HG02840 (cell line): Measurements from ENCODE around the gene WDR86.

ENCODE experiments used
- ATAC-seq: cut with Tn5 transposase; IDR thresholded peaks from one replicate; pipeline ENCODE4 v1.9.1; 2021; ENCODE audit warnings: mild to moderate bottlenecking, moderate library complexity, moderate number of reproducible peaks; ENCODE audit not compliant: unreplicated experiment, low FRiP score

The WDR86 gene

DNA sequence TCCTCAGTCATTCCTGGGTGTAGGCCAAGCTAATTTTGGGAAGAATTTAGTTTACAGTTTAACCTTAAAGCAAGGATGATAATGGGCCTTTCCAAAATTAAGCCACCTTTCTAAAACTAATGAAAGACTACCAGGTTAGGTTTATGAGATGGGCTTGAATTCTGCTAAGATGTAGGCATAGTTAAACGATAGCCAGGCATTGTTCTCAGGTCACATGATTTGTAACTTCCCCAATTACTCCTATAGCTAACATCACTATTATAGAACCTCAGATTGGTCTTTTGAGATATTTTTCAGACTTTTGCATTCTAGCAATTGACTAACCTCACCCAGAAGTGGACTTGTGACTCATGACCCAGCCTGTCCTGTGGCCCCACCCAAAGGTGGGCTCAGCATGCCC, 75.2 kb downstream of the WDR86 start:
- no peak for ATAC-seq
